HG03095 (cell line): ENCODE results near the gene SETD6.
"Not testable (repeated sequence)": the region's sequence is repeated elsewhere in the genome, so short reads cannot be mapped to it uniquely, and the experiment has no call there.

Experiments used
- ATAC-seq: cut with Tn5 transposase; IDR thresholded peaks from one replicate; pipeline ENCODE4 v1.9.1; 2021; ENCODE audit warnings: moderate library complexity; ENCODE audit not compliant: unreplicated experiment

Gene SETD6

DNA sequence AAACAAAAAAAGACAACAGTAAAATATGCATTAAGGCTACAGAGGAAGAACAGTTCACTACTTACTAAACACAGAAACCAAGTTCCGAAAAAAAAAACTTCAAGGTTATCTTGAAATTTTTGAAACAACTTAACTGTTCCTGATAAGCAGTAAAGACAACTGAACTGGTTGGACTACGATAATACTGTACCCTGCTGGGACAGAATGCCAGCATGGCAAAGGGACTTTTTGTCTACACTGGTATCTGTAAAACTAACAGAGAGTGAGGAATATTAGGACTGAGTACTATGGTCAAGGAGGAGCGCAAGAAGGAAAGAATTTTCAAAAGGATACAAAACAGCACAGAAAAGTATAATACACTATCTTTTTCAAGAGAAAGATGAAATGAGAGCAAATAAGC is 19.8 kb downstream of the SETD6 start:
- no peak for ATAC-seq

DNA sequence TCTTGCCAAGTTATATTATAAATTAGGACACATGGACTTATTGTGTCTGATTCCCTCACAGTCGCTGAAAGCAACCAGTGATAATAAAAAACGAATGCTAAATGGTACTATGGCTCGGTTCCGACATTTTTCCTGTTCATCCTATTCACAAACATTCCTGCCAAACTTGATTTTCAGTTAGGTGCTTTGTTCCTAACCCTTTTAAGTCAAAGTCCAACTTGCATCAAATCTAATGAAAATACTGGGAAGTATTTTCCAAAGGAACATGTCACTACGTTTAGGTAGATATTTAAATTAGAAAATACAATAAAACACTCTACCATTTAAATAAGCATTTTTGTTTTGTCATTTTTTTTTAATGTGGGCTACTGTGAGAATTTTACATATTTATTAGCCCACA is 21.0 kb downstream of the SETD6 start:
- ATAC-seq: no peak

DNA sequence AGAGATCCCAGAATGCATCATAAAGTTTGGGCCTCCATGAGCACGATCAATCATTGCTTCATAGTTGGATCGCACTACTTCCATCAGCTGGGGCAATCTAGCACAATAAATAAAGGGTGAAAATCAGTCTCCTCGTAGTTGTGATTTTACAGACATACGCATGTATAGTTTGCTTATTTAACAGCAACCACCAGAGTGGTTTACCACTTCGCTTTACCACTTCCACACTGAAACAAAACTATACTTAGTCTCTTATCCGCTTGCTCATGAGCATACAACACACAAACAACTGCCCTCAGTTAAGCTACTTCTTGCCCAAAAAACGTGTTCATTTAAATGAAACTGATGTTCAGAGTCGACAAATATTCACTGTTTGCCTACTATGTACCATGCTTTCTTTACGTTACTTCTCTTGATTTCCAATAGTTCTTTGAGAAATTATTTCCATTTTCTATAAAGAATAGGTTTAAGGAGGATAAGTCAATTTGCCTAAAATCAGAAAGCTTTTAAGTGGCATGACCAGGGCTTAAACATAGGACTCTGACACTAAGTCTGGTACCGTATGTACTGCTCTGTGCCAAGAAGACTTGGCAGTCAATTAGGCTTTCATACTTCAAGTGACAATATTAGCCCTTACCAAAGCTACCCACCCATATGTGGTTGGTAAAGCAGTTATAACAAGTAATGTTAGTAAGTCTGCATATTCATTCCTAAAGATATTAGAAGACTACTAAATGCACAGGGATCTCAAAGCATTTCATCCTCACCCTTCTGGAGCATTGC is 22.0 kb downstream of the SETD6 start:
- no peak for ATAC-seq

DNA sequence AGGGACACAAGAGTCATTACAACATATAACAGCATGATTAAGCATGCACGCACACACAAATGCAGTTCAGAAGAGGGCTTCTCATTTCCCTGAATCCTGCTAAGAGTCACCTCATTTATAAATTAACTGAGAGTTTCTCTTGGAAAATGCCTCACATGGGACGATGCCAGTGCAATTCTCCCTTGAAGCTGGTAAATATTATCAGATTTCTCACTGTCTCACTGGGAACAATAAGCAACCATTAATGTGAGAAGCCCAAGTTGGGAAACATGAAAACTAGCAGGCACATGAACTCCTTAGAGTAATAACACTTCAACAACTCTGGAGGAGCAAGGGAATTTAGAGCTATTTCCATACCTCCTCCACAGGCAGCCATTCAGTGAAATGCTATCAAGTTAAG is 26.4 kb downstream of the SETD6 start:
- no peak for ATAC-seq

DNA sequence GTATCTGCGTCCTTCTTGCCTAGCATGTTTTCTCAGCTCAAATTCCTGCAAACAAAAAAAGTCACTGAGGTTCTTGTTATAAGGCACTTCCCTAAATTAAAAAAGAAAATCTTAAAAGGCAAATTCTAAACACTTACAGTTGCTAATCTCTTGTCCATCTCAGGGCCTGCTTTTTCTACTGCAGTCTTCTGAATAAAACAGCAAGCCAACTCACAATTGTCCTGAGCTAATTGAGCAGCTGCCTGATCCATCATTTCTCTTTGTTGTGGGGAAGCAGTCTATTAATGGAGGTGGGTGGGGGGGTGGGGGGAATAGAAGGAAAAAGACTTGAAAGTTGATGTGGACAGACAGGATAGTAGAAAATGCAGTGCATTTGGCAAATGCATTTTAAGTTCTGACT is 27.0 kb downstream of the SETD6 start:
- ATAC-seq: no peak

DNA sequence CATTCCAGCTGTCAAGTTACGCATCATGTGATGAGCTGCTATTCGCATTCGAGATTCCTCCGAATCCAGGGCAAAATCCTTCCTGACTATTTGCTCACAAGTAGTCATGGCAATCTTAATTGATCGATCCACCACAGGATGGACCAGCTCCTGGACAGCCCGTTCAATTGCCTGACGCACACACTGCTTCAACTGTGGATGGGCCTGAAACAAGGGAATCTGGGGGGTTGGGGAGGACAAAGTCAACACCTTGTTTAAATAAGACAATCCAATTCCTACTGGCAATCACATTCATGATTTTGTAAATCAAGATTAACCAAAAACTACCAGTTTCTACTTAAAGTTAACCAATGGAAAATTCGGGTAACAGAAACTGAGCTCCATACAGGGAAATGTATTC is 28.4 kb downstream of the SETD6 start:
- ATAC-seq: no peak

DNA sequence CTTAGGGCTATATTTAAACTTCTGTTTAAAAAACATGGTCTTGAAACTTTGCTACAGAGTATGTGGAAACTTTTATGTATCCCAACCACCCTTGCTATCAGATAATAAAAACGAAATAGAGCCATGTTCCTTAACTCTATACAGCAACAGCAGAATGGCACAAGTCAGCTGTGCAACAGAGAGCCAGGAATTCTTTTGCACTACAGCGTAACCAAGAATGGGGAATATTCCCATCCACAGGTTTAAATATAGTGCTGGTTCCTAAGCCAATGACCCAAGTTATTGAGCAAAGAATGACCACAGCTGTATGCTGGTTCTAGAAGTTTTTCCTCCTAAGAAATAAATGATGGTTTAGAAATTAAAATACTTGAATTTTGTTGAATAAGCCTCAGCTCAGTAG is 33.1 kb downstream of the SETD6 start:
- no peak for ATAC-seq

DNA sequence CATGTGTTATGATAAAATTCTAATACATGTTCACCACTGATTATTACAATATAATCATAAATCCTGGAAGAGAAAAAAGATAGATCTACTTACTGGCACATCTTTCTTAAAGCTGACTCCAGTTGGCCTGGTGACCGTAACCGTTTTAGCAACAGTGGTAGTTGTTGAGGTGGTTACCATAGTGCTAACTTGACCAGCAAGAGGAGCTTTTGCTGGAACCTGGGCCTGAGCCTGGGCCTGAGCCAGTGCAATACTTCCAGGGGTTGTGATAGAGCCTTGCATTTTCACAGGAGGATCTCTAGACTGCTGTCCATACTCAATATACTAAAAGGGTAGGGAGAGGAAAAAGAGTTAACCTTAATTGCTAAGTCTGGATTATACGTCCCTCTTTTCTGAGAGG is 36.2 kb downstream of the SETD6 start:
- ATAC-seq: no peak

DNA sequence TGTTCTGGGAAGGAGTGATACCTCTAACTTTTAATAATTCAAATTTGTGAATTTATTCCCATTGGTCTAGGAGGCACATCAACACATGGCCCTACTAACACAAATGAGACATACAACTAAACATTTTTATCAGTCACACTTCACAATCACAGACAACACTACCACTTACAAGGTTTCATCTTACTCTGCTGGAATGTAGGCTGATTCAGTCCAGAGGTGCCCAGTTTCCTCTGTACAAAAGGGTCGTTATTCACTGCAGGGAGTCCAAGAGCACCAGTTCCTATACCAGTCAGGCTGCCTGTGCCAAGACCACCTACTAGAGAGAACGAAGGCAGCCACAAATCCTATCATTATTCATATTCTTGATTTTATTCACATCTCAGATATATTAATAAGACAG is 41.4 kb downstream of the SETD6 start:
- no peak for ATAC-seq

DNA sequence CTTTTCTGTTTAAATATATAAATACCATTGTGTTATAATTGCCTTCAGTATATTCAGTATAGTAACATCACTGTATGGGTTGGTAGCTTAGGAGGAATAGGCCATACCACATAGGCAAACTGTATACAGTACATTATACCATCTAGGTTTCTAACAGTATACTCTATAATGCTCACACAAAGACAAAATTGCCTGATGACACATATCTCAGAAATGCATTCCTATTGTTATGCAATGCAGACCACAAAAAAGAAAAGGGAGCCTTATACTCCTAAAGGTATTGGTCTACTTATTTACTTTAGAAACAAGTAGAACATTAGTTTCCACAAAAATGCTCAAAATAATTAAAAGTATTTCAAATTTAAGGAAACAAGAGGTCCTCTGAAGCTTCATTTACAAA is 47.9 kb downstream of the SETD6 start:
- no peak for ATAC-seq

DNA sequence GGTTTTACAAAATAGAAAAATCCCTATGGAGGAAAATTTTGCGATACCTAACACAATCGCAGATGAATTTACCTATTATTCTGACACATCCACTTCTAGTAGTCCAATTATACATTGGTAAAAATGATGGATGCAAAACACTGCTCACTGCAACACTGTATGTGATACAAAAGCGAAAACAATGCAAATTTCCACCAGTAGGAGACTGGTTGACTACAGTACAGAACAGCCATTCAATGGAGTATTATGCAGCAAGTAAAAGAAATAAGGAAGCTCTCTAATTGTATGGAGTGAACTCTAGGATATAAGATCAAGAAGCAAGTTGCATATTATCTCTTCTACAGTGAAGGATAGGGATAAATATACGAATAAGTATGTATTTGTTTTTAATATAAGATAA is 48.5 kb downstream of the SETD6 start:
- no peak for ATAC-seq

DNA sequence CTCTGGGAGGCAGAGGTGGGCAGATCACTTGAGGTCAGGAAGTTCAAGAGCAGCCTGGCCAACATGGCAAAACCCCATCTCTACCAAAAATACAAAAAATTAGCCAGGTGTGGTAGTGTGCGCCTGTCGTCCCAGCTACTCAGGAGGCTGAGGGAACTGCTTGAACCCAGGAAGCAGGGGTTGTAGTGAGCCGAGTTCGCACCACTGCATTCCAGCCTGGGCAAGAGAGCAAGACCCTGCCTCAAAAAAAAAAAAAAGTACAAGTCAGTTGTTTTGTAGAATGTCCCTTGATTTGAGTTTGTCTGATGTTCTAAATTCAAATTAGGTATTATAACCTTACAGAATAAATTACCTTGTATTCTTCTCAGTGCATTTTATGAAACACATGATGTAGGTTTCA is 50.4 kb downstream of the SETD6 start:
- not testable (repeated sequence) for ATAC-seq
